Keratinocyte (primary cell): Measurements from ENCODE around the gene CTSZ. TPM values are rescaled to one million over a fixed set of nuclear protein-coding genes. Genes with fewer than 3 reads are reported as not detected.

ENCODE experiments used
- DNase-seq: peaks from one replicate; pipeline ENCODE4 v3.0.0-alpha.2; 2011; ENCODE audit warnings: low read depth, missing footprints, low spot score
- FAIRE-seq: peaks from 2 replicates; lab custom pipeline; 2011; peaks lifted over from hg19 to GRCh38; lab: Jason Lieb, UNC
- H2AFZ ChIP-seq: 2 replicates; pipeline ENCODE4 v1.6.0; 2012; ENCODE audit warnings: low read length, control low read depth, inconsistent platforms; ENCODE audit not compliant: control insufficient read depth
- H3K27ac ChIP-seq: 2 replicates; pipeline ENCODE4 v1.5.1; 2011; ENCODE audit warnings: low read length; ENCODE audit not compliant: control insufficient read depth, insufficient read depth
- H3K27me3 ChIP-seq: 3 replicates; pipeline ENCODE4 v1.6.0; 2011; ENCODE audit warnings: low read length; ENCODE audit not compliant: control insufficient read depth, insufficient read depth; ENCODE audit errors: extremely low read depth
- H3K36me3 ChIP-seq, 2 experiments: 2 replicates in 1 of 2; 3 replicates in 1 of 2; pipeline ENCODE4 v1.5.1; 2011; ENCODE audit warnings: low read length in 2 of 2, mild to moderate bottlenecking in 1 of 2; ENCODE audit not compliant: control insufficient read depth in 2 of 2, insufficient read depth in 2 of 2; ENCODE audit errors: extremely low read depth in 1 of 2
- H3K4me1 ChIP-seq: 3 replicates; pipeline ENCODE4 v1.5.1; 2011; ENCODE audit warnings: low read length; ENCODE audit not compliant: control insufficient read depth, insufficient read depth; ENCODE audit errors: extremely low read depth
- H3K4me2 ChIP-seq: 3 replicates; pipeline ENCODE4 v1.6.0; 2011; ENCODE audit warnings: low read depth, low read length; ENCODE audit not compliant: control insufficient read depth, insufficient read depth; ENCODE audit errors: extremely low read depth
- H3K4me3 ChIP-seq, 3 experiments: fragments of 200-600 bp in 1 of 3; sonication (generic) in 1 of 3; 2 replicates in 2 of 3; 3 replicates in 1 of 3; pipeline ENCODE4 v1.5.1; 2011 to 2016; ENCODE audit warnings: low read length in 3 of 3, mild to moderate bottlenecking in 3 of 3, control low read depth in 2 of 3, inconsistent platforms in 1 of 3, low read depth in 1 of 3, mixed read lengths in 1 of 3, mixed run types in 1 of 3, moderate library complexity in 1 of 3; ENCODE audit not compliant: control insufficient read depth in 2 of 3, insufficient read depth in 2 of 3; ENCODE audit errors: extremely low read depth in 1 of 3
- H3K79me2 ChIP-seq: 2 replicates; pipeline ENCODE4 v1.6.0; 2012; ENCODE audit warnings: low read length; ENCODE audit not compliant: control insufficient read depth, insufficient read depth
- H3K9ac ChIP-seq: 3 replicates; pipeline ENCODE4 v1.6.0; 2011; ENCODE audit warnings: low read length; ENCODE audit not compliant: control insufficient read depth, insufficient read depth; ENCODE audit errors: extremely low read depth
- H3K9me1 ChIP-seq: 3 replicates; pipeline ENCODE4 v1.6.0; 2011; ENCODE audit warnings: low read length; ENCODE audit not compliant: control insufficient read depth, insufficient read depth; ENCODE audit errors: extremely low read depth
- H3K9me3 ChIP-seq: 2 replicates; pipeline ENCODE4 v1.5.1; 2012; ENCODE audit warnings: low read depth, low read length; ENCODE audit not compliant: control insufficient read depth
- H4K20me1 ChIP-seq: 3 replicates; pipeline ENCODE4 v1.6.0; 2011; ENCODE audit warnings: low read length; ENCODE audit not compliant: control insufficient read depth, insufficient read depth; ENCODE audit errors: extremely low read depth
- CTCF ChIP-seq, 3 experiments: IDR thresholded peaks in 1 of 3; conservative IDR thresholded peaks in 1 of 3; optimal IDR thresholded peaks in 1 of 3; 2 replicates in 2 of 3; 3 replicates in 1 of 3; pipeline versions ENCODE3 to v1.5.1; 2011; ENCODE audit warnings: low read length in 3 of 3, mild to moderate bottlenecking in 3 of 3, moderate library complexity in 2 of 3, control low read depth in 1 of 3, inconsistent platforms in 1 of 3; ENCODE audit not compliant: insufficient read depth in 2 of 3; ENCODE audit errors: extremely low read depth in 1 of 3
- EZH2 ChIP-seq: IDR thresholded peaks from one replicate; pipeline ENCODE4 v1.6.1; 2012; ENCODE audit warnings: inconsistent platforms, mild to moderate bottlenecking, low read length, moderate library complexity
- dilution Hi-C: fragments of 300-500 bp; cut with MboI; formaldehyde crosslinking; loops from one replicate; pipeline ENCODE4 v1.7.0; 2020; ENCODE audit warnings: low sequenced_read_pairs; ENCODE audit not compliant: extremely low pct_ligation_motif_present
- polyA plus RNA-seq, 5 experiments: library from polyadenylated mRNA; depleted of rRNA in 3 of 5; stranded (reverse) in 3 of 5; stranded (forward) in 1 of 5; unstranded in 1 of 5; fragments of >200 nt; gene quantifications; 1 replicate in 1 of 5; 2 replicates in 3 of 5; 3 replicates in 1 of 5; pipeline versions ENCODE4 v1.2.1 to v1.2.3, GENCODE V29; 2011 to 2012; ENCODE audit warnings: missing spikeins in 2 of 5, low read depth in 1 of 5, low replicate concordance in 1 of 5

The CTSZ gene
- polyA plus RNA-seq, 1 donor (not counting 4 experiments of a cell fraction or from before 2014, with no cell fraction given), result 138 TPM

- Histone ChIP-seq H3K9ac (no peak overlapping the region), H3K36me3 (peaks cover 36 to 39% of the 10 kb centered on the region in 2 experiments), H3K9me3 (no peaks in the 10 kb centered on the region), H3K79me2 (no peaks in the 10 kb centered on the region), H2AFZ (no peak overlapping the region), H3K27ac (no peak overlapping the region), H3K4me1 (no peaks in the 10 kb centered on the region), H4K20me1 (no peaks in the 10 kb centered on the region), H3K9me1 (no peaks in the 10 kb centered on the region), H3K27me3 (no peaks in the 10 kb centered on the region), H3K4me3 (no peak overlapping the region), H3K4me2 (no peak overlapping the region)
- DNase-seq (no peak), FAIRE-seq (no peak)
- TF ChIP-seq CTCF (optimal IDR thresholded peaks at IDR 0.05 in 1 of 3, IDR thresholded peaks at IDR 0.05 in 1 of 3, conservative IDR thresholded peaks at IDR 0.05 in 1 of 3; ENCODE audit: extremely low read depth in 1 of 3, insufficient read depth in 2 of 3, low read length in 3 of 3), result no peak
- no peak for TF ChIP-seq EZH2
- dilution Hi-C loops, result no loop called here
Observed at GRCh38 chr20:58994390-58995159, 12.5 kb downstream of the CTSZ start.

GRCh38 chr20:58993332-58994248 is 13.5 kb downstream of the CTSZ start:
- no peaks in the 10 kb centered on the region for H3K79me2 ChIP-seq
- H2AFZ ChIP-seq, result no peak overlapping the region
- TF ChIP-seq CTCF (optimal IDR thresholded peaks at IDR 0.05 in 1 of 3, IDR thresholded peaks at IDR 0.05 in 1 of 3, conservative IDR thresholded peaks at IDR 0.05 in 1 of 3; ENCODE audit: extremely low read depth in 1 of 3, insufficient read depth in 2 of 3, low read length in 3 of 3) (no peak), EZH2 (no peak)
- FAIRE-seq, result no peak
- dilution Hi-C loops, result no loop called here
- peaks cover 34 to 43% of the 10 kb centered on the region in 2 experiments for H3K36me3 ChIP-seq
- H3K4me3 ChIP-seq, result no peak overlapping the region
- H3K27me3 ChIP-seq, result no peaks in the 10 kb centered on the region
- DNase-seq, result no peak
- no peaks in the 10 kb centered on the region for H3K9me1 ChIP-seq
- H3K9me3 ChIP-seq, result no peaks in the 10 kb centered on the region
- H3K9ac ChIP-seq, result no peak overlapping the region
- H3K4me2 ChIP-seq, result no peak overlapping the region
- no peaks in the 10 kb centered on the region for H4K20me1 ChIP-seq
- no peak overlapping the region for H3K27ac ChIP-seq
- H3K4me1 ChIP-seq, result no peaks in the 10 kb centered on the region
